Smooth muscle cell (in vitro differentiated cells): ENCODE results near the gene FNDC3B. TPM values are rescaled to one million over a fixed set of nuclear protein-coding genes. Genes with fewer than 3 reads are reported as not detected.

ENCODE experiments used
- DNase-seq: peaks from one replicate; lab custom pipeline; 2025; ENCODE audit not compliant: unreplicated experiment; lab: John Stamatoyannopoulos, UW
- H2AFZ ChIP-seq: fragments of 200-600 bp; sonication (generic); 2 replicates; pipeline ENCODE4 v1.6.0; 2016; ENCODE audit warnings: antibody characterized with exemption, low read depth, mild to moderate bottlenecking
- H3F3A ChIP-seq: fragments of 200-600 bp; sonication (generic); 2 replicates; pipeline ENCODE4 v1.6.0; 2017; ENCODE audit warnings: antibody characterized with exemption, low read depth
- H3K27ac ChIP-seq: fragments of 200-600 bp; sonication (generic); 2 replicates; pipeline ENCODE4 v1.5.1; 2016; ENCODE audit warnings: low read depth, mild to moderate bottlenecking
- H3K27me3 ChIP-seq: fragments of 200-600 bp; sonication (generic); 2 replicates; pipeline ENCODE4 v1.6.1; 2016; ENCODE audit warnings: low read depth, mild to moderate bottlenecking
- H3K36me3 ChIP-seq: fragments of 200-600 bp; sonication (generic); 2 replicates; pipeline ENCODE4 v1.5.1; 2016; ENCODE audit warnings: low read depth
- H3K4me1 ChIP-seq: fragments of 200-600 bp; sonication (generic); 2 replicates; pipeline ENCODE4 v1.5.1; 2016; ENCODE audit warnings: low read depth
- H3K4me2 ChIP-seq: fragments of 200-600 bp; sonication (generic); 2 replicates; pipeline ENCODE4 v1.6.0; 2016; ENCODE audit warnings: mild to moderate bottlenecking
- H3K4me3 ChIP-seq: fragments of 200-600 bp; sonication (generic); 2 replicates; pipeline ENCODE4 v1.5.1; 2016; ENCODE audit warnings: mild to moderate bottlenecking
- H3K79me2 ChIP-seq: fragments of 200-600 bp; sonication (generic); 2 replicates; pipeline ENCODE4 v1.6.0; 2016; ENCODE audit warnings: low read depth, mild to moderate bottlenecking
- H3K9ac ChIP-seq: fragments of 200-600 bp; sonication (generic); 2 replicates; pipeline ENCODE4 v1.6.0; 2016; ENCODE audit warnings: low read depth
- H3K9me3 ChIP-seq: fragments of 200-600 bp; sonication (generic); replicated peaks from 2 replicates; pipeline ENCODE4 v1.5.1; 2016; ENCODE audit warnings: low read depth
- H4K20me1 ChIP-seq: fragments of 200-600 bp; sonication (generic); 2 replicates; pipeline ENCODE4 v1.6.0; 2016; ENCODE audit warnings: low read depth
- WGBS: methylation state at CpG from one replicate; pipeline ENCODE4 v1.1.7; 2016; ENCODE audit warnings: low lambda C conversion rate; 5-methylcytosine and 5-hydroxymethylcytosine counted together
- polyA plus RNA-seq: library from polyadenylated mRNA; unstranded; fragments of >200 nt; fragmentation: Nextera tagmentation; extraction: Ambion mirVana; gene quantifications from 2 replicates; pipeline ENCODE4 v1.2.1, GENCODE V29; 2016
- total RNA-seq: library from RNA; depleted of rRNA; stranded (reverse); fragments of >200 nt; gene quantifications from 2 replicates; pipeline ENCODE4 v1.2.3, GENCODE V29; 2014
- TF ChIP-seq, protein P1 (sequence below): fragments of 200-600 bp; sonication (generic); IDR thresholded peaks from 2 replicates; pipeline ENCODE4 v1.5.1; 2017; ENCODE audit warnings: borderline replicate concordance, mild to moderate bottlenecking, antibody characterized with exemption; ENCODE audit not compliant: insufficient read depth, poor library complexity, severe bottlenecking

FNDC3B gene
- total and polyA plus RNA-seq, 2 experiments from 2014 or later, result 149 to 294 TPM

DNA sequence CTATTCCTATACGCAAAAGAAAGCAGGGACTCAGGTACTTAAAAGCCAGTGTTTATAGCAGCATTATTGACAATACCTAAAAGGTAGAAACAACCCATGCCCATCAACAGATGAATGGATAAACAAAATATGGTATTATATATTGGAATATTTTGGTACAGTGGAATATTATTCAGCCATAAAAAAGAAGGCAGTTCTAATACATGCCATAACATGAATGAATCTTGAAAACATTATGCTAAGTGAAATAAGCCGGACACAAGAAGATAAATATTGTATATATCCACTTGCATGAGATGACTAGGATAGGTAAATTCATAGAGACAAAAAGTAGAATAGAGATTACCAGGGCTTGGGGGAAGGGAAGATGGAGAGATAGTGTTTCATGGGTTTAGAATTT is 9.2 kb downstream of the FNDC3B start:
- Histone ChIP-seq H3K4me2 (peak overlapping the region; percentile 55), H3K9me3 (no peaks in the 10 kb centered on the region), H3K27me3 (no peaks in the 10 kb centered on the region), H3K27ac (peak overlapping the region; percentile 99), H3K36me3 (peaks cover 4% of the 10 kb centered on the region), H3K79me2 (peaks cover 100% of the 10 kb centered on the region), H2AFZ (no peak overlapping the region), H3F3A (peaks cover 36% of the 10 kb centered on the region), H4K20me1 (peaks cover 100% of the 10 kb centered on the region), H3K9ac (no peak overlapping the region), H3K4me1 (peaks cover 32% of the 10 kb centered on the region), H3K4me3 (no peak overlapping the region)
- TF ChIP-seq, protein P1, sequence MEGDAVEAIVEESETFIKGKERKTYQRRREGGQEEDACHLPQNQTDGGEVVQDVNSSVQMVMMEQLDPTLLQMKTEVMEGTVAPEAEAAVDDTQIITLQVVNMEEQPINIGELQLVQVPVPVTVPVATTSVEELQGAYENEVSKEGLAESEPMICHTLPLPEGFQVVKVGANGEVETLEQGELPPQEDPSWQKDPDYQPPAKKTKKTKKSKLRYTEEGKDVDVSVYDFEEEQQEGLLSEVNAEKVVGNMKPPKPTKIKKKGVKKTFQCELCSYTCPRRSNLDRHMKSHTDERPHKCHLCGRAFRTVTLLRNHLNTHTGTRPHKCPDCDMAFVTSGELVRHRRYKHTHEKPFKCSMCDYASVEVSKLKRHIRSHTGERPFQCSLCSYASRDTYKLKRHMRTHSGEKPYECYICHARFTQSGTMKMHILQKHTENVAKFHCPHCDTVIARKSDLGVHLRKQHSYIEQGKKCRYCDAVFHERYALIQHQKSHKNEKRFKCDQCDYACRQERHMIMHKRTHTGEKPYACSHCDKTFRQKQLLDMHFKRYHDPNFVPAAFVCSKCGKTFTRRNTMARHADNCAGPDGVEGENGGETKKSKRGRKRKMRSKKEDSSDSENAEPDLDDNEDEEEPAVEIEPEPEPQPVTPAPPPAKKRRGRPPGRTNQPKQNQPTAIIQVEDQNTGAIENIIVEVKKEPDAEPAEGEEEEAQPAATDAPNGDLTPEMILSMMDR, result no peak
- WGBS, result 86% methylated on average over 2 of the region's 2 CpGs
- no peak for DNase-seq

DNA sequence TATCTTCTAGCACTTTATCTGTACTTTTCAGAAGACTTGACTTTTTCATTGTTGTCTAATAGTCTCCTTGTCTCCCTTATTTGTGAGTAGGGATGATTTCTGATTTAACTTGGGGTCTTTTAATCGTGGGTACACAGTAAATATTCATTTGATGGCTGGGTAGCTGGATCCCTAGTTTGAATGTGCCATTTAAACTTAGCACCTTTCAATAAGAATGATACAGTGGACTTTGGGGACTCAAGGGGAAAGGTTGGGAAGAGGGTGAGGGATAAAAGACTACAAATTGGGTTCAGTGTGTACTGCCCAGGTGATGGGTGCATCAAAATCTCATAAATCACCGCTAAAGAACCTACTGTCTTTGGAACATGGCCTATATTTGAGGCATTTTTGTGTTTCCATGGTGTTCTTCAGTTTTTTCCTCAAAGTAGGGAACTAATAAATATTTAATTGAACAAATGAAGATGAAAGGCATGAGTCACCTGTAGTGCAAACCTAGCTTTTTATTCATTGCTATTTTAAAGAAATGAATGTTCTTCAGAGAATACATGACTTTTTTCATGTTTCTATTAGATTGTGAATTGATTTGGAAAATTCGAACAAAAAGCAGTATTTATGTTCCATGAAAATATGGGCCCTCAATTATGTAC is 12.1 kb downstream of the FNDC3B start:
- Histone ChIP-seq H4K20me1 (peaks cover 100% of the 10 kb centered on the region), H3K9ac (no peak overlapping the region), H3K4me2 (no peak overlapping the region), H2AFZ (no peak overlapping the region), H3K4me1 (peaks cover 19% of the 10 kb centered on the region), H3K4me3 (no peak overlapping the region), H3K27ac (peak overlapping the region; percentile 89), H3K27me3 (no peaks in the 10 kb centered on the region), H3F3A (peaks cover 50% of the 10 kb centered on the region), H3K36me3 (peaks cover 4% of the 10 kb centered on the region), H3K9me3 (no peaks in the 10 kb centered on the region), H3K79me2 (peaks cover 99% of the 10 kb centered on the region)
- no peak for DNase-seq
- TF ChIP-seq, protein P1, result no peak
- 96% methylated on average over 3 of the region's 3 CpGs for WGBS

DNA sequence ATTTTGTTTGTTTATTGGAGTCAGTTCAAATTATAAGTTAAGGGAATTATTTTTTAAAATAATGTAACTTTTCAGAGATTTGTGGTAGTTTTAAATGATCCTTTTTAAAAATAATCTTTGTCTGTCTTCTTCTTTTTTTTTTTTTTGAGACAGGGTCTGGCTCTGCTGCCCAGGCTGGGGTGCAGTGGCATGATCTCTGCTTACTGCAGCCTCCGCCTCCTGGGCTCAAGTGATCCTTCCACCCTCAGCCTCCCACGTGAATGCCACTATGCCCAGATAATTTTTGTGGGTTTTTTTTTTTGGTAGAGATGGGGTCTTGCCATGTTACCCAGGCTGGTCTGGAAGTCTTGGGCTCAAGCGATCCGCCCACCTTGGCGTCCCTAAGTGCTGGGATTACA is 12.6 kb downstream of the FNDC3B start:
- no peak for DNase-seq
- peaks cover 4% of the 10 kb centered on the region for H3K36me3 ChIP-seq
- peaks cover 21% of the 10 kb centered on the region for H3K4me1 ChIP-seq
- H3K27me3 ChIP-seq, result no peaks in the 10 kb centered on the region
- peak overlapping the region; percentile 89 for H3K27ac ChIP-seq
- H3K4me2 ChIP-seq, result no peak overlapping the region
- H2AFZ ChIP-seq, result no peak overlapping the region
- no peak overlapping the region for H3K9ac ChIP-seq
- WGBS, result 97% methylated on average over 5 of the region's 5 CpGs
- H3K4me3 ChIP-seq, result no peak overlapping the region
- peaks cover 100% of the 10 kb centered on the region for H4K20me1 ChIP-seq
- peaks cover 99% of the 10 kb centered on the region for H3K79me2 ChIP-seq
- TF ChIP-seq, protein P1, result no peak
- peaks cover 54% of the 10 kb centered on the region for H3F3A ChIP-seq
- no peaks in the 10 kb centered on the region for H3K9me3 ChIP-seq

DNA sequence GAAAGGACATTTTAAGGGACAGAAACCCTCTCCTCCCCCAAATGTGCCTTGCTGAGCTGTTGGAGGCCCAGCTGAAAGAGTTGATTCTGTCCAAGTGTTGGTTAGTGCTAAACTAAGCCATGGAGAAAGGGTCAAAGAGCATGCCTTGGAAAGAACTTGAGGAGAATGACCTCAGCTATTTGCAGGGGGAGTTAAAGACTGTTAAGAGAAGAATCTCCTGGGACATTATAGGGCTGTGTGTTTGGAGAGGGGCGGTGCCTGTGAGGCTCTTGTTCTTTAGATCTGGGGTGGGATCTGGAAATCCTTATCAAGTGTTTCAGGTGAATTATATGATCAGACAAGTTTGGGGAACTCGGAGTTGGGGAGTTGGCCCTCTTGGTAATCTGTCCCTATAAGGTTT is 13.0 kb downstream of the FNDC3B start:
- WGBS, result 98% methylated on average over 2 of the region's 2 CpGs
- H4K20me1 ChIP-seq, result peaks cover 100% of the 10 kb centered on the region
- H3K4me3 ChIP-seq, result no peak overlapping the region
- H3K9ac ChIP-seq, result no peak overlapping the region
- no peaks in the 10 kb centered on the region for H3K9me3 ChIP-seq
- no peaks in the 10 kb centered on the region for H3K27me3 ChIP-seq
- no peak for DNase-seq
- peaks cover 26% of the 10 kb centered on the region for H3K4me1 ChIP-seq
- no peak overlapping the region for H3K4me2 ChIP-seq
- peak overlapping the region; percentile 89 for H3K27ac ChIP-seq
- peaks cover 4% of the 10 kb centered on the region for H3K36me3 ChIP-seq
- peaks cover 99% of the 10 kb centered on the region for H3K79me2 ChIP-seq
- peaks cover 50% of the 10 kb centered on the region for H3F3A ChIP-seq
- no peak overlapping the region for H2AFZ ChIP-seq
- TF ChIP-seq, protein P1, result no peak
